AG09319 (cell line): ENCODE data around the gene OR10T2.
"Not testable (repeated sequence)": the region's sequence is repeated elsewhere in the genome, so short reads cannot be mapped to it uniquely, and the experiment has no call there.

Experiments
- DNase-seq: peaks from one replicate; pipeline ENCODE4 v3.0.0-alpha.2; 2010; ENCODE audit warnings: low read depth; ENCODE audit errors: extremely low read depth
- CTCF ChIP-seq: IDR thresholded peaks from 2 replicates; pipeline ENCODE4 v1.5.1; 2011; ENCODE audit warnings: low read depth, mild to moderate bottlenecking, inconsistent platforms, low read length, moderate library complexity

Gene OR10T2, protein sequence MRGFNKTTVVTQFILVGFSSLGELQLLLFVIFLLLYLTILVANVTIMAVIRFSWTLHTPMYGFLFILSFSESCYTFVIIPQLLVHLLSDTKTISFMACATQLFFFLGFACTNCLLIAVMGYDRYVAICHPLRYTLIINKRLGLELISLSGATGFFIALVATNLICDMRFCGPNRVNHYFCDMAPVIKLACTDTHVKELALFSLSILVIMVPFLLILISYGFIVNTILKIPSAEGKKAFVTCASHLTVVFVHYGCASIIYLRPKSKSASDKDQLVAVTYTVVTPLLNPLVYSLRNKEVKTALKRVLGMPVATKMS

GRCh38 chr1:158398818-158399514 is at the start of gene OR10T2:
OR10T2 (minus strand) TSS chr1:158399466; CDS start chr1:158399466, 0 bp downstream.
- DNase-seq, result no peak
- no peak for TF ChIP-seq CTCF

- no peak for DNase-seq
- no peak for TF ChIP-seq CTCF
These were observed 46.1 kb upstream of the OR10T2 start for GRCh38 chr1:158445376-158445775.

DNA sequence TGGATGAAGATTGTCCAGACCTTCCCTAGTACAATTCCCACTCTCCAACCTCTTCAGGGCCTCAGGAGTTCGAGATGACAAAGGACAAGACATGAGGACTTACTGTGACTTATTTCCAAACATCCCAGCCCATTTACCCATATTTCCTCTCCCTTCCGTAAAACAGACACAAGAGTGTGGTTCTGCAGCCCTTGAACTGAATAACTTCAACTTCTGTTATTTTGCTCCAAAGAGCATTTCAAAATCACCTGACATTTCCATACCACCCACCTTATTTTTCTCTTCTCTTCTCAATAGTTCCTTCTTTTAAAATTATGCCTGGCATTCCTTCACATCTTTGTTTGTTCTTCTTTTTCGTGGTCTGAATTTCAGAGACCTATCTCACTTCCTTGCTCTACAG is 35.5 kb upstream of the OR10T2 start:
- DNase-seq, result no peak
- no peak for TF ChIP-seq CTCF

DNA sequence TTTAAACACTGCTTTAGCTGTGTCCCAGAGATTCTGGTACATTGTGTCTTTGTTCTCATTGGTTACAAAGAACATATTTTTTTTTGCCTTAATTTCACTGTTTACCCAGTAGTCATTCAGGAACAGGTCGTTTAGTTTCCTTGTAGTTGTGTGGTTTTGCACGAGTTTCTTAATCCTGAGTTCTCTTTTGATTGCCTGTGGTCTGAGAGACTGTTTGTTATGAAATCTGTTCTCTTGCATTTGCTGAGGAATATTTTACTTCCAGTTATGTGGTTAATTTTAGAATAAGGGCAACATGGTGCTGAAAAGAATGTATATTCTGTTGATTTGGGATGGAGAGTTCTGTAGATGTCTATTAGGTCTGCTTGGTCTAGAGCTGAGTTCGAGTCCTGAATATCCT is 30.9 kb upstream of the OR10T2 start:
- not testable (repeated sequence) for DNase-seq

- TF ChIP-seq CTCF, result no peak
- no peak for DNase-seq
These were observed 26.9 kb upstream of the OR10T2 start, which contains the start of gene OR10K2 for GRCh38 chr1:158426137-158426536. OR10K2 (minus strand) TSS chr1:158426237; CDS start chr1:158420866, 5,371 bp downstream.

DNA sequence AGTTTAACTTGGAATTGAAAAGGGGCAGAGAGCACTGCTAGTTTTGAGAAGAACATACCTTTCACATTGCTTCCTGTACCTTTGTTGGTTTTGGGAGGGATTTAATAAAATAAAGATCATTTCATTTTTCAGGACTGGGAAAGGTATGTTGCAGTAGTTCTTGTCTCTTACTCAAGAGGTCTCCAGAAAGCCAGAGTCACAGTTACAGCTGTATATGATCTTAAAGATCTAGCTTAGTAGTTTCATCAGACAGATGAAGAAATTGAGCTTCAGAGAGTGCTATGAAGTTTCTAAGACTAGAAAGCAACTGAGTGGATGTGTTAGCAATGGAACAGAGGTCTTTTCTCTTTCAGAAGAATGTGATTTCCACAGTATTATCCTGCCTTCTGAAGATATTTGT is 25.8 kb upstream of the OR10T2 start:
- TF ChIP-seq CTCF, result no peak
- DNase-seq, result no peak

- DNase-seq, result no peak
- TF ChIP-seq CTCF, result no peak
These were observed 22.9 kb upstream of the OR10T2 start for GRCh38 chr1:158422212-158422611.

GRCh38 chr1:158417586-158417985 is 18.3 kb upstream of the OR10T2 start:
- no peak for TF ChIP-seq CTCF
- no peak for DNase-seq
